Left lung (tissue), 10 donors: ENCODE data around the gene SENP3. TPM values are rescaled to one million over a fixed set of nuclear protein-coding genes. Genes with fewer than 3 reads are reported as not detected.

Experiments
- ATAC-seq: fragments of 200-7000 bp; cut with Tn5 transposase; one replicate; pipeline ENCODE4 v1.9.1; 2020; ENCODE audit warnings: moderate library complexity
- DNase-seq, 4 donors: peaks; one replicate each; pipeline ENCODE4 v3.0.0-alpha.2; 2013 to 2020
- H3K27ac ChIP-seq, 2 donors: fragments of 200-600 bp; sonication (generic) in 1 of 2; one replicate each; pipeline versions ENCODE4 v1.5.0 to v1.8.0; 2020 to 2021
- H3K27me3 ChIP-seq, 2 donors: fragments of 200-600 bp; sonication (generic) in 1 of 2; one replicate each; pipeline versions ENCODE4 v1.5.0 to v1.8.0; 2020 to 2021
- H3K36me3 ChIP-seq, 2 donors: fragments of 200-600 bp; sonication (generic) in 1 of 2; one replicate each; pipeline versions ENCODE4 v1.5.0 to v1.8.0; 2020 to 2021
- H3K4me1 ChIP-seq, 2 donors: fragments of 200-600 bp; one replicate each; pipeline ENCODE4 v1.8.0; 2021
- H3K4me3 ChIP-seq, 2 donors: fragments of 200-600 bp; sonication (generic) in 1 of 2; one replicate each; pipeline versions ENCODE4 v1.5.0 to v1.8.0; 2020 to 2021; ENCODE audit warnings: mild to moderate bottlenecking in 1 of 2
- H3K9me3 ChIP-seq, 2 donors: fragments of 200-600 bp; sonication (generic) in 1 of 2; one replicate each; pipeline versions ENCODE4 v1.5.0 to v1.8.0; 2020 to 2021
- intact Hi-C, 2 donors: fragments of 100-400 bp; cut with DNase I; formaldehyde crosslinking; loops; one replicate each; pipeline versions ENCODE4 v1.11.2 to v1.14.2; 2022
- polyA plus RNA-seq, 6 donors: library from polyadenylated mRNA; unstranded; fragments of 120-200 nt; gene quantifications; one replicate each; pipeline ENCODE4 v1.2.1, GENCODE V29; 2013; ENCODE audit not compliant: insufficient read length in 6 of 6
- total RNA-seq, 2 donors: library from RNA; stranded (reverse); fragmentation: NEBNext Ultra II Directional; extraction: Animal tissue kit (Norgen Biotek cat#: 25700); gene quantifications; one replicate each; pipeline ENCODE4 v1.2.1, GENCODE V29; 2021
- TF ChIP-seq, protein P1 (sequence below), 2 donors: fragments of 200-600 bp; sonication (generic) in 1 of 2; IDR thresholded peaks; one replicate each; pipeline versions ENCODE4 v1.5.0 to v1.8.0; 2021; ENCODE audit warnings: antibody characterized with exemption in 2 of 2
- donor health status: DM: no; HTN: yes; CAD: no.
- donor health status: DM: no; HTN: no; CAD: no.

The SENP3 gene
- total and polyA plus RNA-seq, 8 donors: 43.5 to 72.5 (median 67.9) TPM

DNA sequence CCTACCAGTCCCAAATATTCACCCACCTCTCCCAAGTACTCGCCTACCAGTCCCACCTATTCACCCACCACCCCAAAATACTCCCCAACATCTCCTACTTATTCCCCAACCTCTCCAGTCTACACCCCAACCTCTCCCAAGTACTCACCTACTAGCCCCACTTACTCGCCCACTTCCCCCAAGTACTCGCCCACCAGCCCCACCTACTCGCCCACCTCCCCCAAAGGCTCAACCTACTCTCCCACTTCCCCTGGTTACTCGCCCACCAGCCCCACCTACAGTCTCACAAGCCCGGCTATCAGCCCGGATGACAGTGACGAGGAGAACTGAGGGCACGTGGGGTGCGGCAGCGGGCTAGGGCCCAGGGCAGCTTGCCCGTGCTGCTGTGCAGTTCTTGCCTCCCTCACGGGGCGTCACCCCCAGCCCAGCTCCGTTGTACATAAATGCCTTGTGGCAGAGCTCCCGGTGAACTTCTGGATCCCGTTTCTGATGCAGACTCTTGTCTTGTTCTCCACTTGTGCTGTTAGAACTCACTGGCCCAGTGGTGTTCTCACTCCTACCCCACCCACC lies 47.8 kb upstream of the SENP3 start:
- intact Hi-C loops: loop anchor here in 1 of 2 donors (5.0 kb wide), 1 partner anchor 48 kb away; the partner anchor contains the start of gene SENP3
- Histone ChIP-seq H3K27me3 (no peaks in the 10 kb centered on the region), H3K27ac (no peak overlapping the region), H3K4me1 (peaks cover 4 to 16% of the 10 kb centered on the region in 2 donors), H3K4me3 (no peak overlapping the region), H3K9me3 (no peaks in the 10 kb centered on the region), H3K36me3 (peaks cover 0 to 61% of the 10 kb centered on the region in 2 donors)
- DNase-seq (no peak), ATAC-seq (no peak)
- TF ChIP-seq, protein P1, sequence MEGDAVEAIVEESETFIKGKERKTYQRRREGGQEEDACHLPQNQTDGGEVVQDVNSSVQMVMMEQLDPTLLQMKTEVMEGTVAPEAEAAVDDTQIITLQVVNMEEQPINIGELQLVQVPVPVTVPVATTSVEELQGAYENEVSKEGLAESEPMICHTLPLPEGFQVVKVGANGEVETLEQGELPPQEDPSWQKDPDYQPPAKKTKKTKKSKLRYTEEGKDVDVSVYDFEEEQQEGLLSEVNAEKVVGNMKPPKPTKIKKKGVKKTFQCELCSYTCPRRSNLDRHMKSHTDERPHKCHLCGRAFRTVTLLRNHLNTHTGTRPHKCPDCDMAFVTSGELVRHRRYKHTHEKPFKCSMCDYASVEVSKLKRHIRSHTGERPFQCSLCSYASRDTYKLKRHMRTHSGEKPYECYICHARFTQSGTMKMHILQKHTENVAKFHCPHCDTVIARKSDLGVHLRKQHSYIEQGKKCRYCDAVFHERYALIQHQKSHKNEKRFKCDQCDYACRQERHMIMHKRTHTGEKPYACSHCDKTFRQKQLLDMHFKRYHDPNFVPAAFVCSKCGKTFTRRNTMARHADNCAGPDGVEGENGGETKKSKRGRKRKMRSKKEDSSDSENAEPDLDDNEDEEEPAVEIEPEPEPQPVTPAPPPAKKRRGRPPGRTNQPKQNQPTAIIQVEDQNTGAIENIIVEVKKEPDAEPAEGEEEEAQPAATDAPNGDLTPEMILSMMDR (IDR thresholded peaks at IDR 0.05): no peak

- Histone ChIP-seq H3K4me3 (no peak overlapping the region), H3K27me3 (no peaks in the 10 kb centered on the region), H3K27ac (peak overlapping the region in 1 of 2 donors; percentile 15), H3K9me3 (no peaks in the 10 kb centered on the region), H3K4me1 (peaks cover 4 to 16% of the 10 kb centered on the region in 2 donors), H3K36me3 (peaks cover 0 to 40% of the 10 kb centered on the region in 2 donors)
- ATAC-seq: peak; percentile 53
- intact Hi-C loops: no loop called here
- no peak for DNase-seq
- TF ChIP-seq, protein P1 (IDR thresholded peaks at IDR 0.05): no peak
These were observed 45.7 kb upstream of the SENP3 start for GRCh38 chr17:7515911-7516610.

DNA sequence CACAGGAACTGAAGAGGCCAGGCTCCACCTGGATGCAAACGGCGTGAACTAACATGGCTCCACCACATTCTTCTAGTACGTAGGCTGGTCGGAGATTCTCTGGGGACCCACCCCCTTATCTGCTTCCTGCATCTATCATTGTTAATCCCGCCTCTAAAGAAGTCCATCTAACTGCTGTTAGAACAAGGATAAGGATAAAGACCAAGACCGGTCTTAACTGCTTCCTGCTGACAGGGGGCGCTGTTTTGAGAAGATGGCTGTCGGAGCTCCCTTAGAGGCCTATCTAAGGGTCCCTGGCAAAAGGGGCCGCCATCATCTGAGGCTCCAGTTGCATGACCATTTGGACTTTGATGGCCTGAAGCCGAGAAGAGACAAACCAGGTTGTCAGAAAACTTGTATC lies 38.7 kb upstream of the SENP3 start:
- H3K27me3 ChIP-seq: no peaks in the 10 kb centered on the region
- DNase-seq (no peak), ATAC-seq (peak; percentile 45)
- peaks cover 0 to 3% of the 10 kb centered on the region in 2 donors for H3K9me3 ChIP-seq
- H3K27ac ChIP-seq: no peak overlapping the region
- no peak overlapping the region for H3K4me3 ChIP-seq
- no peaks in the 10 kb centered on the region for H3K4me1 ChIP-seq
- H3K36me3 ChIP-seq: no peaks in the 10 kb centered on the region
- TF ChIP-seq, protein P1 (IDR thresholded peaks at IDR 0.05): peak; percentile 21 to 57
- intact Hi-C loops: no loop called here

GRCh38 chr17:7528842-7529241 lies 32.9 kb upstream of the SENP3 start:
- H3K4me3 ChIP-seq: no peak overlapping the region
- no peak overlapping the region for H3K27ac ChIP-seq
- ATAC-seq (no peak), DNase-seq (no peak)
- intact Hi-C loops: no loop called here
- H3K36me3 ChIP-seq: no peaks in the 10 kb centered on the region
- TF ChIP-seq, protein P1 (IDR thresholded peaks at IDR 0.05): no peak
- no peaks in the 10 kb centered on the region for H3K27me3 ChIP-seq
- no peaks in the 10 kb centered on the region for H3K4me1 ChIP-seq
- peaks cover 0 to 26% of the 10 kb centered on the region in 2 donors for H3K9me3 ChIP-seq

GRCh38 chr17:7530023-7530900 lies 31.5 kb upstream of the SENP3 start:
- TF ChIP-seq, protein P1 (IDR thresholded peaks at IDR 0.05): no peak
- no peak overlapping the region for H3K27ac ChIP-seq
- H3K4me3 ChIP-seq: no peak overlapping the region
- H3K36me3 ChIP-seq: no peaks in the 10 kb centered on the region
- intact Hi-C loops: no loop called here
- DNase-seq (no peak), ATAC-seq (no peak)
- no peaks in the 10 kb centered on the region for H3K27me3 ChIP-seq
- no peaks in the 10 kb centered on the region for H3K4me1 ChIP-seq
- H3K9me3 ChIP-seq: peaks cover 0 to 26% of the 10 kb centered on the region in 2 donors
